Keratinocyte (primary cell): ENCODE measurements around the gene LIMA1. TPM values are rescaled to one million over a fixed set of nuclear protein-coding genes. Genes with fewer than 3 reads are reported as not detected.

Experiments
- DNase-seq: peaks from one replicate; pipeline ENCODE4 v3.0.0-alpha.2; 2011; ENCODE audit warnings: low read depth, missing footprints, low spot score
- FAIRE-seq: peaks from 2 replicates; lab custom pipeline; 2011; peaks lifted over from hg19 to GRCh38; lab: Jason Lieb, UNC
- H2AFZ ChIP-seq: 2 replicates; pipeline ENCODE4 v1.6.0; 2012; ENCODE audit warnings: low read length, control low read depth, inconsistent platforms; ENCODE audit not compliant: control insufficient read depth
- H3K27ac ChIP-seq: 2 replicates; pipeline ENCODE4 v1.5.1; 2011; ENCODE audit warnings: low read length; ENCODE audit not compliant: control insufficient read depth, insufficient read depth
- H3K27me3 ChIP-seq: 3 replicates; pipeline ENCODE4 v1.6.0; 2011; ENCODE audit warnings: low read length; ENCODE audit not compliant: control insufficient read depth, insufficient read depth; ENCODE audit errors: extremely low read depth
- H3K36me3 ChIP-seq, 2 experiments: 2 replicates in 1 of 2; 3 replicates in 1 of 2; pipeline ENCODE4 v1.5.1; 2011; ENCODE audit warnings: low read length in 2 of 2, mild to moderate bottlenecking in 1 of 2; ENCODE audit not compliant: control insufficient read depth in 2 of 2, insufficient read depth in 2 of 2; ENCODE audit errors: extremely low read depth in 1 of 2
- H3K4me1 ChIP-seq: 3 replicates; pipeline ENCODE4 v1.5.1; 2011; ENCODE audit warnings: low read length; ENCODE audit not compliant: control insufficient read depth, insufficient read depth; ENCODE audit errors: extremely low read depth
- H3K4me2 ChIP-seq: 3 replicates; pipeline ENCODE4 v1.6.0; 2011; ENCODE audit warnings: low read depth, low read length; ENCODE audit not compliant: control insufficient read depth, insufficient read depth; ENCODE audit errors: extremely low read depth
- H3K4me3 ChIP-seq, 3 experiments: fragments of 200-600 bp in 1 of 3; sonication (generic) in 1 of 3; 2 replicates in 2 of 3; 3 replicates in 1 of 3; pipeline ENCODE4 v1.5.1; 2011 to 2016; ENCODE audit warnings: low read length in 3 of 3, mild to moderate bottlenecking in 3 of 3, control low read depth in 2 of 3, inconsistent platforms in 1 of 3, low read depth in 1 of 3, mixed read lengths in 1 of 3, mixed run types in 1 of 3, moderate library complexity in 1 of 3; ENCODE audit not compliant: control insufficient read depth in 2 of 3, insufficient read depth in 2 of 3; ENCODE audit errors: extremely low read depth in 1 of 3
- H3K79me2 ChIP-seq: 2 replicates; pipeline ENCODE4 v1.6.0; 2012; ENCODE audit warnings: low read length; ENCODE audit not compliant: control insufficient read depth, insufficient read depth
- H3K9ac ChIP-seq: 3 replicates; pipeline ENCODE4 v1.6.0; 2011; ENCODE audit warnings: low read length; ENCODE audit not compliant: control insufficient read depth, insufficient read depth; ENCODE audit errors: extremely low read depth
- H3K9me1 ChIP-seq: 3 replicates; pipeline ENCODE4 v1.6.0; 2011; ENCODE audit warnings: low read length; ENCODE audit not compliant: control insufficient read depth, insufficient read depth; ENCODE audit errors: extremely low read depth
- H3K9me3 ChIP-seq: 2 replicates; pipeline ENCODE4 v1.5.1; 2012; ENCODE audit warnings: low read depth, low read length; ENCODE audit not compliant: control insufficient read depth
- H4K20me1 ChIP-seq: 3 replicates; pipeline ENCODE4 v1.6.0; 2011; ENCODE audit warnings: low read length; ENCODE audit not compliant: control insufficient read depth, insufficient read depth; ENCODE audit errors: extremely low read depth
- EZH2 ChIP-seq: IDR thresholded peaks from one replicate; pipeline ENCODE4 v1.6.1; 2012; ENCODE audit warnings: inconsistent platforms, mild to moderate bottlenecking, low read length, moderate library complexity
- dilution Hi-C: fragments of 300-500 bp; cut with MboI; formaldehyde crosslinking; loops from one replicate; pipeline ENCODE4 v1.7.0; 2020; ENCODE audit warnings: low sequenced_read_pairs; ENCODE audit not compliant: extremely low pct_ligation_motif_present
- polyA plus RNA-seq, 5 experiments: library from polyadenylated mRNA; depleted of rRNA in 3 of 5; stranded (reverse) in 3 of 5; stranded (forward) in 1 of 5; unstranded in 1 of 5; fragments of >200 nt; gene quantifications; 1 replicate in 1 of 5; 2 replicates in 3 of 5; 3 replicates in 1 of 5; pipeline versions ENCODE4 v1.2.1 to v1.2.3, GENCODE V29; 2011 to 2012; ENCODE audit warnings: missing spikeins in 2 of 5, low read depth in 1 of 5, low replicate concordance in 1 of 5
- TF ChIP-seq, protein P1 (sequence below), 3 experiments: IDR thresholded peaks in 1 of 3; conservative IDR thresholded peaks in 1 of 3; optimal IDR thresholded peaks in 1 of 3; 2 replicates in 2 of 3; 3 replicates in 1 of 3; pipeline versions ENCODE3 to v1.5.1; 2011; ENCODE audit warnings: low read length in 3 of 3, mild to moderate bottlenecking in 3 of 3, moderate library complexity in 2 of 3, control low read depth in 1 of 3, inconsistent platforms in 1 of 3; ENCODE audit not compliant: insufficient read depth in 2 of 3; ENCODE audit errors: extremely low read depth in 1 of 3

Gene LIMA1
- polyA plus RNA-seq, 1 donor (not counting 4 experiments of a cell fraction or from before 2014, with no cell fraction given), result 510 TPM

DNA sequence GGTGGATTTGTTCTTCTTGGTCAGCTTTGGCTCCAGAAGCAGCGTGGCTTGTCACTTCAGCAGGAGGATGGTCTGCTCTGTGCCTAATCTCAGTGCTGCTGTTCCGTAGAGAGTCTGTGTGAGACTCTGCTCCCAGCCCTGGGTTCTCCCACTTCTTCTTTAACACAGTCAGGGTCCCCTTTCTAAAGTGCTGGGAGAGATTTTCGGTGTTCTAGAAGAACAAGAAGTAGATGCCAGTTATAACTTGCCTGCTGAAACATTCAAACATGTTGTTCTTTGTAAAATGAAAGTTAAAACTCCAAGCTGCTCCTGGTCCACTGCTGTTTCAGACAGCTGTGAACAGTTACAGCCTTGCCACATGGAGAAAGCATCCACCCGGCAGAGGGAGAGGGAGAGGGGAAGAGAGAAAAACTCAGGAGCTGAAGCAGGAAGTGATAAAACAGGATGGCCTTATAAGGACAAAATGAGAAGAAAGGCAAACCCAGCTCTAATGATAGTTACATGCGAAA, 61.0 kb downstream of the LIMA1 start:
- peaks cover 47% of the 10 kb centered on the region for H3K79me2 ChIP-seq
- peak overlapping the region; percentile 78 to 100 (median 97) for H3K4me3 ChIP-seq
- dilution Hi-C loops, result no loop called here
- peaks cover 30% of the 10 kb centered on the region for H3K4me1 ChIP-seq
- H3K27ac ChIP-seq, result peak overlapping the region; percentile 99
- FAIRE-seq (peak; percentile 17), DNase-seq (no peak)
- H2AFZ ChIP-seq, result no peak overlapping the region
- no peaks in the 10 kb centered on the region for H4K20me1 ChIP-seq
- H3K4me2 ChIP-seq, result peak overlapping the region; percentile 72
- peak overlapping the region; percentile 100 for H3K9ac ChIP-seq
- no peaks in the 10 kb centered on the region for H3K9me1 ChIP-seq
- no peaks in the 10 kb centered on the region for H3K9me3 ChIP-seq
- H3K36me3 ChIP-seq, result peaks cover 3 to 4% of the 10 kb centered on the region in 2 experiments
- H3K27me3 ChIP-seq, result no peaks in the 10 kb centered on the region
- TF ChIP-seq EZH2, result no peak
- TF ChIP-seq, protein P1, sequence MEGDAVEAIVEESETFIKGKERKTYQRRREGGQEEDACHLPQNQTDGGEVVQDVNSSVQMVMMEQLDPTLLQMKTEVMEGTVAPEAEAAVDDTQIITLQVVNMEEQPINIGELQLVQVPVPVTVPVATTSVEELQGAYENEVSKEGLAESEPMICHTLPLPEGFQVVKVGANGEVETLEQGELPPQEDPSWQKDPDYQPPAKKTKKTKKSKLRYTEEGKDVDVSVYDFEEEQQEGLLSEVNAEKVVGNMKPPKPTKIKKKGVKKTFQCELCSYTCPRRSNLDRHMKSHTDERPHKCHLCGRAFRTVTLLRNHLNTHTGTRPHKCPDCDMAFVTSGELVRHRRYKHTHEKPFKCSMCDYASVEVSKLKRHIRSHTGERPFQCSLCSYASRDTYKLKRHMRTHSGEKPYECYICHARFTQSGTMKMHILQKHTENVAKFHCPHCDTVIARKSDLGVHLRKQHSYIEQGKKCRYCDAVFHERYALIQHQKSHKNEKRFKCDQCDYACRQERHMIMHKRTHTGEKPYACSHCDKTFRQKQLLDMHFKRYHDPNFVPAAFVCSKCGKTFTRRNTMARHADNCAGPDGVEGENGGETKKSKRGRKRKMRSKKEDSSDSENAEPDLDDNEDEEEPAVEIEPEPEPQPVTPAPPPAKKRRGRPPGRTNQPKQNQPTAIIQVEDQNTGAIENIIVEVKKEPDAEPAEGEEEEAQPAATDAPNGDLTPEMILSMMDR (optimal IDR thresholded peaks at IDR 0.05 in 1 of 3, IDR thresholded peaks at IDR 0.05 in 1 of 3, conservative IDR thresholded peaks at IDR 0.05 in 1 of 3; ENCODE audit: extremely low read depth in 1 of 3, insufficient read depth in 2 of 3, low read length in 3 of 3), result peak; percentile 6 to 34 (median 24)

DNA sequence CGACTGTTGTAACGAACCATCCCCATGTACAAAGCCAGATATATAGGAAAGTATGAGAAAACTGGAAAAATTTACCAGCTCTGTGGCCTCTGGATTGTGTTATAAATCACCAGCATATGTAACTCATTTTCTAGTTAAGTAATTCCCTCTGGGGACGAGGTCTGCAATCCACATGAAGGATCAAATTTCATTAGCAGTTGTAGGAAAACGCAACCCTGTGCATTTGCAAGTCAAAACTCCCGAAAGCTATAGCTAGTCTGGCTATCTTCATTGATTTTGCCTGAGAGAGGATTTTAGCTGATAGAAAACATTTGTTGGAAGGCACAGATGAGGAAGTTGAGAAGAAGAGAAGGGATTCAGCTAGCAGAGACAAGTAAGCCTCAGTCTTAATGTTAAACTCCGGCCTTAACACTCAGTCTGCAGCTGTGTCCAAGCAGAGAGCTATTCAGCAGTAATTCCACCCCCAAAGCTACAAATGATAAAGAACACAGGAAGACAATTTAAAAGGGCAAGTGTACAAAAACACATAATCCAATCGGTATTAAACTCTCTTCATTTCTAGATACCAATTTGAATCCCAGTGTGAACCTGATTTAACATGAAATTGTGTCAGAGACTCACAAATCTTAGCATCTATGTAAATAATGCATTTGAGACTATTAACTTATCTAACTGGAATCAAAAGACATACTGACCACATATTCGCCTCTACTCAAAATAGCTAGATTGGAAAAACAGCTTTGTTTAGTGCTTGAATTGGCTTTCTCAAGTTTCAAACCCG, 61.9 kb downstream of the LIMA1 start:
- dilution Hi-C loops, result no loop called here
- Histone ChIP-seq H3K9ac (peak overlapping the region; percentile 100), H3K36me3 (peaks cover 3 to 4% of the 10 kb centered on the region in 2 experiments), H3K4me1 (peaks cover 36% of the 10 kb centered on the region), H3K4me2 (peak overlapping the region; percentile 72), H4K20me1 (no peaks in the 10 kb centered on the region), H3K9me3 (no peaks in the 10 kb centered on the region), H2AFZ (no peak overlapping the region), H3K27ac (peak overlapping the region; percentile 99), H3K9me1 (no peaks in the 10 kb centered on the region), H3K79me2 (peaks cover 56% of the 10 kb centered on the region), H3K4me3 (peak overlapping the region; percentile 78 to 100 (median 97)), H3K27me3 (no peaks in the 10 kb centered on the region)
- no peak for TF ChIP-seq EZH2
- TF ChIP-seq, protein P1 (optimal IDR thresholded peaks at IDR 0.05 in 1 of 3, IDR thresholded peaks at IDR 0.05 in 1 of 3, conservative IDR thresholded peaks at IDR 0.05 in 1 of 3; ENCODE audit: extremely low read depth in 1 of 3, insufficient read depth in 2 of 3, low read length in 3 of 3), result no peak
- DNase-seq (no peak), FAIRE-seq (peak; percentile 17)
